Neuron (in vitro differentiated cells): ENCODE data around the gene PGS1.

Experiments used
- H2AFZ ChIP-seq: one replicate; pipeline ENCODE4 v1.6.1; 2013; ENCODE audit warnings: low read depth, mild to moderate bottlenecking, inconsistent platforms, low read length, moderate library complexity
- H3K27me3 ChIP-seq: one replicate; pipeline ENCODE4 v1.6.1; 2013; ENCODE audit warnings: low read length; ENCODE audit not compliant: insufficient read depth
- H3K36me3 ChIP-seq: one replicate; pipeline ENCODE4 v1.6.1; 2013; ENCODE audit warnings: low read length; ENCODE audit not compliant: insufficient read depth
- H3K4me1 ChIP-seq: one replicate; pipeline ENCODE4 v1.6.1; 2013; ENCODE audit warnings: low read length; ENCODE audit not compliant: insufficient read depth
- H3K4me3 ChIP-seq: 2 replicates; pipeline ENCODE4 v1.5.1; 2013; ENCODE audit warnings: mild to moderate bottlenecking, low read length, moderate library complexity
- H3K9me3 ChIP-seq: one replicate; pipeline ENCODE4 v1.6.1; 2013; ENCODE audit warnings: low read length

Gene PGS1

DNA sequence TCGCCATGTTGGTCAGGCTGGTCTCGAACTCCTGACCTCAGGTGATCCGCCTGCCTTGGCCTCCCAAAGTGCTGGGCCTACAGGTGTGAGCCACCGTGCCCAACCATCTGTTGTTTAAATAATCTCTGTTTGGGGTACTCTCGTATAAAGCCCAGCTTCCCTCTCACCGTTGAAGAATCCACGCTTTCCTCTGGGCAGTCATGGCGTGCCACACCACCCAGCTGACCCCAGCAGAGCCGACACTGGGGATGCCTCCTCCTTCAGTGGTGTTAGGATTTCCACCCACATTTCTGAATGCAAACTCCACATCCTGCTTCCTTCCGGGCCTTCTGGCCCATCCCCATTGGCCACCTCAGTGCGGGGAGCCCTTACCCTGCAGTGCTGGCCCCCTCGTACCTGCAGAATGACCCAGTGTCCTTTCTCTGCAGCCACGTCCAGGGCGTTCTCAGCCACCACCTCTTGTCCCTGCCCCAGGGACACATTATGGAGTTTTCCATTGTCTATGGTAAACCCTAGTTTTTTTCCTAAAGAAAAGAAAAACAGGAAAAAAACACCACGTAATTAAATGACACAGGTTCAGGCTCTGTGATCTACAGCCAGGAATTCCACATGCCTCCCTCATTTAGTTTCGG lies 60.4 kb downstream of the PGS1 start:
- H2AFZ ChIP-seq: no peak overlapping the region
- H3K4me3 ChIP-seq: no peak overlapping the region
- no peaks in the 10 kb centered on the region for H3K9me3 ChIP-seq
- peaks cover 4% of the 10 kb centered on the region for H3K27me3 ChIP-seq
- no peaks in the 10 kb centered on the region for H3K36me3 ChIP-seq
- peaks cover 6% of the 10 kb centered on the region for H3K4me1 ChIP-seq

DNA sequence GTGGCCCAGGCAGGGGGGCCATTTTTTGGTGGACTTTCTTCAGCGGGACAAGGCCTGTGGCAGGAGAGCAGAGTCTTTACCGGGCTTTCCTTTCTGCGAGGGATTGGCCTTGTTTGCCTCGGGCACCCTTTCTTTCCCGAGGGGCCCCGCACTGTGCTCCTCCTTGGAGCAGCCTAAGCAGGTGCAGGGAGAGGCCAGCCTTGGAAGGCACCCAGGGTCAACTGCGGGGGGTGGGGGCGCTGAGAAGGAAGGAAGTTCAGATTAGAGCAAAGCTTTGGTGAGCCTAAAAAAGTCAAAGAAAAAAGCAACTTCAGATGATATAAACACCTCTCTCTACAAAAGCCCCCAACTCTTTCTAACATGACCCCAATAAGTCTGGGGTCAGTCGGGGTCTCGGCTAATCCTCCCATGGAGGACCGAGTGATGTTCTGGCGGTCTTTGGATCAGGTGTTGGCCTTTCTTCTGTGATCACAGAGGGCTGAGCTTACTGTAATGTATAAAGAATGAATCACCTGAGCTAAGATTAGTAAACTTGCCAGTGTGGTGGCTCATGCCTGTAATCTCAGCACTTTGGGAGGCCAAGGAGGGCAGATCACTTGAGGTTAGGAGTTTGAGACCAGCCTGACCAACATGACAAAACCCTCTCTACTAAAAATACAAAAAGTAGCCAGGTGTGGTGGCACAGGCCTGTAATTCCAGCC lies 63.0 kb downstream of the PGS1 start:
- H3K4me3 ChIP-seq: no peak overlapping the region
- H3K27me3 ChIP-seq: peaks cover 4% of the 10 kb centered on the region
- H2AFZ ChIP-seq: no peak overlapping the region
- no peaks in the 10 kb centered on the region for H3K9me3 ChIP-seq
- H3K4me1 ChIP-seq: peaks cover 6% of the 10 kb centered on the region
- no peaks in the 10 kb centered on the region for H3K36me3 ChIP-seq

DNA sequence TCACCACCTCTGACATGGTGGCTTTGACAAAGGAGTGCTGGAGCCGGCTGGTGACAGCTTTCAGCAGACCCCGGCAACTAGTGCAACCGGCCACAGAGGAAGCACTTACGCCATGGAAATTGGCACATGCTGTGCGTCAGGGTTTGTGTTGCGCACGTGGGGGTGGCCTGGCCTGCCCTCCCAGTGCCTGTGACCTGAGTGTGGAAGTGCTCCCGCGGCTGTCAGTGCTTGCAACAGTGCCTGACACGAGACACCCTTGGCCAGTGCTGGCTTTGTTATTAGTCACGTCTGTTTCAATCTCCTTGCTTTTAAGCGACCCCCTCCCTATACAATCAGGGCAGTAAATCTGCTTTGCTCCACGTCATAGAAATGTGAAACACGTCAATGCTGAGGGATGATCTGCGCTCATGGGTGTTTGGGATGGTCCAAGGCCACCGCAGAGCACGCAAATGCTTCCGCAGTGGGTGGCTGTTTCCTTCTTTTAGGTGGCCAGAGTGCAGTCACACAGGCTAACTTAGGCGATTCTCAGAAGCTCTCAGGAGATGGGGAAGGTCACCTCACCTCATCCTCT lies 64.3 kb downstream of the PGS1 start:
- Histone ChIP-seq H3K36me3 (no peaks in the 10 kb centered on the region), H3K4me3 (no peak overlapping the region), H3K9me3 (no peaks in the 10 kb centered on the region), H2AFZ (no peak overlapping the region), H3K4me1 (peaks cover 6% of the 10 kb centered on the region), H3K27me3 (peaks cover 4% of the 10 kb centered on the region)

DNA sequence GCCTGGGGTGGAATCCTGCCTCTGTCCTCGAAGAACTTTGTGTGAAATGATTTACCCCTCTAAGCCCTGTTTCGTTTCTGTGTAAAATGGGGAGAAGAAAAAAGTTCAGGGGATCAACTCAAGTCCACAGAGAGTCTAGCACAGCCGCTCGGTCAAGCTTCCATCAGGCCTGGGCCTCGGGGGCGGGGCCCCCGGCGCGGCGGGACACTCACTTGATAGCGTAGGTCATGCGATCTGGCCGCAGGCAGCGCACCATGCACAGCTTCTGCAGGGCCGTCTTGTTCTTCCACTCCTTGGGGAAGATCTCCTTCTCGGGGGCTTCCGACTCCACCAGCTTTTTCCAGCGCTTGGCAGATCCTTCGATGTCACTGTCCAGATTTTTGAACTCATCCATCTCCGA lies 65.9 kb downstream of the PGS1 start:
- no peak overlapping the region for H2AFZ ChIP-seq
- no peaks in the 10 kb centered on the region for H3K36me3 ChIP-seq
- peaks cover 4% of the 10 kb centered on the region for H3K27me3 ChIP-seq
- no peaks in the 10 kb centered on the region for H3K9me3 ChIP-seq
- peaks cover 6% of the 10 kb centered on the region for H3K4me1 ChIP-seq
- no peak overlapping the region for H3K4me3 ChIP-seq

DNA sequence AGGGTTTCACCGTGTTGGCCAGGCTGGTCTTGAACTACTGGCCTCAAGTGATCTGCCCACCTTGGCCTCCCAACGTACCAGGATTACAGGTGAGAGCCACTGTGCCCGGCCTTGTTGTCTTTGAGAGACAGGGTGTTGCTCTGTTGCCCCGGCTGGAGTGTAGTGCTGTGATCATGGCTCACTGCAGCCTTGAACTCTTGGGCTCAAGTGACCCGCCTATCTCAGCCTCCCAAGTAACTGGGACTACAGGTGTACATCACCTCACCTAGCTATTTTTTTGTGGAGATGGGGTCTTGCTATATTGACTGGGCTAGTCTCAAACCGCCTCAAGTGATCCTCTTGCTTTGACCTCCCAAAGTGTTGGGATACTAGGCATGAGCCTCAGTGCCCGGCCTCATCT lies 68.4 kb downstream of the PGS1 start:
- Histone ChIP-seq H3K4me3 (no peak overlapping the region), H3K4me1 (peaks cover 6% of the 10 kb centered on the region), H3K36me3 (no peaks in the 10 kb centered on the region), H2AFZ (no peak overlapping the region), H3K9me3 (no peaks in the 10 kb centered on the region), H3K27me3 (peaks cover 4% of the 10 kb centered on the region)

DNA sequence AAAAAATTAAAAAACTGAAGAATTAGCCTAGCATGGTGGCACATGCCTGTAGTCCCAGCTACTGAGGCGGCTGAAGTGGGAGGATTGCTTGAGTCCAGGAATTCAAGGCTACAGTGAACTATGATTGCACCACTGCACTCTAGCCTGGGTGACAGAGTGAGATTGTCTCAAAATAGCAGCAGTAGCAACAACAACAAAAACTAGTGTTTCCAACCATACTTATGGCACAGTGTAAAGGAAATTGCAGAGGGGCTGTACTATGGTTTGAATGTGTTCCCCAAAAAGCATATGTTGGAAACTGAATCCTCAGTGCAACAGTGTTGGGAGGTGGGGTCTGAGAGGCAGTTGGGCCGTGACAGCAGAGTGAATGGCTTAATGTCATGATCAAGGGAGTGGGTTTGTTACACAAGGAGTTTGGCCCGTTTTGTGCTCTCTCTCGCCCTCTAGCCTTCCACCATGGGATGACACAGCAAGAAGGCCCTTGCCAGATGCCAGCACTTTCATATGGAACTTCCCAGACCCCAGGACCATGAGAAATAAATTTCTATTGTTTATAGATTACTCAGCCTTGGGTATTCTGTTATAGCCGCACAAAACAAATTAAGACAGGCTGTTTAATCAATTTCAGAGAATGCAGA lies 70.0 kb downstream of the PGS1 start:
- no peaks in the 10 kb centered on the region for H3K27me3 ChIP-seq
- no peaks in the 10 kb centered on the region for H3K36me3 ChIP-seq
- H3K4me1 ChIP-seq: no peaks in the 10 kb centered on the region
- H3K9me3 ChIP-seq: no peaks in the 10 kb centered on the region
- H2AFZ ChIP-seq: no peak overlapping the region
- H3K4me3 ChIP-seq: no peak overlapping the region

DNA sequence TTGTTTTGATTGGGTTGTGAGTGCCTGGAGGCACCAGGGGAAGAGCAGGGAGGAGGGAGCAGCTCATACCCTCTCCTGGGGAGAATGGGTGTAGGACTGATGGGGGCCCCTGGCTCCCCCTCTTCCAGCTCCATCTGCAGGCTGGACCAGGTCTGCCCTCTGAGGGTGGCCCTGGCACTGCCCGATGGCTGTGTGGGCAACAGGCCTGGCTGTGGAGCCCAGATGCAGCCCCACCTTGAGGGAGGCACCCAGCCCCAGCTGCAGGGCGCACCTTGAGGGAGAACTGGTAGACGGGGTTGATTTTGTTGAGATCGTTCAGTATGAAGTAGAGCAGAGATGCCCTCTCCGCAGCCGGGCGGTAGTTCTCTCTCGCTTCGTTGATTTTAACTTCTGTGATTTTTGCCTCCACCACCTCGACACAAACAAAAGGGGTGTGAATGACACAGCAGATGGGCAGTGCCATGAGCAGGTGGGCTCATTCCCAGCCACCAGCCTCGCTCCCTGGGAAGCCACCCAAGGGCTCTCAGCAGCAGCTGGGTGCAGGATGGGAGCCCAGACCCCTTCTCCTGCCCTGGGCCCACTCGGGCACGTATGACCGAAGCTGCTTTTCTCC lies 71.6 kb downstream of the PGS1 start:
- no peaks in the 10 kb centered on the region for H3K27me3 ChIP-seq
- H2AFZ ChIP-seq: no peak overlapping the region
- no peaks in the 10 kb centered on the region for H3K36me3 ChIP-seq
- no peaks in the 10 kb centered on the region for H3K4me1 ChIP-seq
- no peak overlapping the region for H3K4me3 ChIP-seq
- no peaks in the 10 kb centered on the region for H3K9me3 ChIP-seq

DNA sequence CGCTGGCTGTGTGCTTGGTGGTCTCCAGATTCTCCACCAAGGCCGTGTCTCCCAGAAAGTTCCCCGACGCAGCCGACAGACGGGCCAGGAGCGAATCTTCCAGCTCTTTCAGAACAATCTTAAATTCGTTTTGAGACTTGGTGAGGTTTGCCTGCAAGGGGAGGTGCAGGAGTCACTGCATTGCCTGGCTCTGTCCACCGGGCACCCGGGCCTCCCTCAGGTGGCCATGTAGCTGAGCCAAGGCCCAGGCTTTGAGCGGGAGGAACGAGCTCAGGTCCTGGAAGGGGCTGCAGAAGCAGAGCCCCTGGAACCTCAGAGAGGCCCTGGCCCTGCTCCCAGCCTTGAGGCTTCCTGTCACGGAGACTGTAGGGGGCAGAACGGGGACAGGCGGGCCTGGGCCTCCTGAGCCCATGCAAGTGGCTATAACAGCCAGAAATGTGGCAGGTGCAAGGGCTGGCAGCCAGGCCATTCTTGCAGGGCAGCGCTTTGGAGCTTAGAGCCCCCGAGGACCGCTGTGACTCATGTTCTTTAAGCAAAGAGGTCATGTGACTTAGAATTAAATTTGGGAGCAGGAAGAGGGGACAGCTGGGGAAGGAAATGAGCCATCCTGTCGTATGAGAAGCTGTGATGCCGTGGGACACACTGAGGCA lies 72.4 kb downstream of the PGS1 start:
- no peaks in the 10 kb centered on the region for H3K4me1 ChIP-seq
- no peaks in the 10 kb centered on the region for H3K27me3 ChIP-seq
- H3K9me3 ChIP-seq: no peaks in the 10 kb centered on the region
- H3K4me3 ChIP-seq: no peak overlapping the region
- no peak overlapping the region for H2AFZ ChIP-seq
- H3K36me3 ChIP-seq: no peaks in the 10 kb centered on the region

DNA sequence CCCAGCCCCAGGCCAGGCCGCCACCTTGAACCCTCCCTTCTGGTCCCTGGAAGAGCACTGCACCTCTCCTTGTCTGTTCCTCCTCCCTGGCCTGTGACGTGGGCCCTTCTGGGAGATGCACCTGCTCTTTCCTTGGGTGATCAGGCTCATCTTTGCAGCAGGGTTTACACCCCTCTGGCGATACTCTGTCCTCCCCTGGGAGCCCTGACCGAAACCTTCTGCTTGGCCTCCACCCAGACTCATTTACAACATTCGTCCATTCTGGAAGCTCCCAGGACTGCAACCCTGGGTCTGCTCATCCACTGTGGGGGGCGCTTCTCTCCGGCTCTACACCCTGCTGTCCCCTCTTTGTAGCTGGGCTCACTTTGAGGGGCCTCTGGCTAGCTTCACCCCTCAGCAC lies 73.3 kb downstream of the PGS1 start:
- Histone ChIP-seq H3K4me3 (no peak overlapping the region), H3K36me3 (no peaks in the 10 kb centered on the region), H3K4me1 (no peaks in the 10 kb centered on the region), H3K27me3 (no peaks in the 10 kb centered on the region), H2AFZ (no peak overlapping the region), H3K9me3 (no peaks in the 10 kb centered on the region)

DNA sequence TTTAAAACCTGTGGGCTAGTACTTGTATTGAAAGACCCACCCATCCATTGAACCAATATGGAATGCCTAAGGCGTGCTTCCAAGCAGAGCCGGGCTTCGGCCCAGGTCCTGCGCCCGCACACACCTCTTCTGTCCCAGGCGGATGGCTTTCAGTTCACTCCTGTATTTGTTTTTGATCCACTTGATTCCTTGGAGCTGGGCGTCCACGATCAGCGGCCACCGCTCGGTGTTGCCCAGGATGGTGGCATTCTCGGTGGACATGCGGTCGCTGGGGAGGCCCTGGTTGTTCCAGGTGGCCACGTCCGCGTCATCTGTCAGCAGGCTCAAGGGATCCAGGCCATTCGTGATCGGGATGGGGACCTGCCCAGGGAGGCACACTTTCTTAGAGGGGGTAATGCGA lies 75.9 kb downstream of the PGS1 start:
- no peaks in the 10 kb centered on the region for H3K36me3 ChIP-seq
- H3K9me3 ChIP-seq: no peaks in the 10 kb centered on the region
- H3K4me3 ChIP-seq: no peak overlapping the region
- H3K4me1 ChIP-seq: no peaks in the 10 kb centered on the region
- H2AFZ ChIP-seq: no peak overlapping the region
- no peaks in the 10 kb centered on the region for H3K27me3 ChIP-seq

DNA sequence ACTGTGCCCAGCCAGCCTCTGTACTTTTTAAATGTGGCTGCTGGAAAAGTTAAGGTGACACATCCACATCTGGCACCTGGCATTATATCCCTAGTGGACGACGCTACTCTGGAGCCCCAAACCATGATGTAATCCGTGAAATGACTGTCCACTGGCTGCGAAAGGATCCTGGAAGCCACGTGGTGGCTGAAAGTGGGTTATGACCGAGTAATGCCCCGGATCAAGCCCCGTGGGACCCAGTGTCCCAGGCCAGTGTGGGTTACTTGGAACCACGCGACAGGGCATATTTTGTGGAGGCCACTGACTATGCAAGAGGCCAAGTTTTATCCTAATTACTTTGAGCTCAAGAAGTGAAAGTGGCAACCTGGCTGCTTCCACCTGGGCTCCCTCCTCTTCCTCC lies 79.6 kb downstream of the PGS1 start:
- no peaks in the 10 kb centered on the region for H3K36me3 ChIP-seq
- H2AFZ ChIP-seq: no peak overlapping the region
- H3K4me1 ChIP-seq: no peaks in the 10 kb centered on the region
- no peaks in the 10 kb centered on the region for H3K27me3 ChIP-seq
- no peak overlapping the region for H3K4me3 ChIP-seq
- no peaks in the 10 kb centered on the region for H3K9me3 ChIP-seq

DNA sequence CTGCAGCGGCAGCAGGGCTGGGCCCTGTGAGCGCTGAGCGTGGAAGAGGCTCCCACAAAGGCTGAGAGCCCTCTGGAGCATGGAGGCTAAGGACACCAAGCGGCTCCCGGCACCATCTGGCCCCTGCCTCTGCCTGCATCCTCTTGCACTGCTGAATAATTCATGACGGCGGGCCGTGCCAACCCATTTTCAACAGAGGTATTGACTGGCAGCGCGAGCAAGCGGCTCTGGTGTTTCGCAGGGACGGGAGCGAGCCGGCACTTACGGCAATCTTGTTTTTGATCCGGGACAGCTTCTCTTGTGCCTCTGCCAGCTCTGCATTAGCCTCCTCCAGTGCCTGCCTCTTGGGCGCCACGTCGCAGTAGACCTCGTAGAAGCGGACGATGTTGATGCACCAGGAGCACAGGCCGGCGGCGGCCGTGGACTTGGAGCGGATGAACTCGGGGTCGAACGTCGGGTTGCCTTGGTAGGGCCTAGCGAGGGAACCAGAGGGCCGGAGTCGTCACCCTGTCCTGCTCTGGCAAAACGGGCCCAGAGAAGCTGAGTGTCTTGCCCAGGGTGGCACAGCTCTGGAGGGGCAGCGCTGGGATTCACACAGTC lies 80.4 kb downstream of the PGS1 start:
- Histone ChIP-seq H3K4me1 (no peaks in the 10 kb centered on the region), H3K36me3 (no peaks in the 10 kb centered on the region), H3K9me3 (no peaks in the 10 kb centered on the region), H2AFZ (no peak overlapping the region), H3K4me3 (no peak overlapping the region), H3K27me3 (no peaks in the 10 kb centered on the region)
